Stimulated activated CD8-positive, alpha-beta memory T cell treated with anti-CD3 and anti-CD28 coated beads, Interleukin-15, amount 100 ng/mL, for 48 hours (primary cell): ENCODE data around the gene CCDC93.
"Not testable (repeated sequence)": the region's sequence is repeated elsewhere in the genome, so short reads cannot be mapped to it uniquely, and the experiment has no call there.

Experiments used
- DNase-seq, 2 donors: peaks; one replicate each; pipeline ENCODE4 v3.0.0-alpha.2; 2020; ENCODE audit warnings: low read depth in 2 of 2

Gene CCDC93

GRCh38 chr2:118045286-118045685, 31.4 kb upstream of the CCDC93 start:
- no peak for DNase-seq

DNA sequence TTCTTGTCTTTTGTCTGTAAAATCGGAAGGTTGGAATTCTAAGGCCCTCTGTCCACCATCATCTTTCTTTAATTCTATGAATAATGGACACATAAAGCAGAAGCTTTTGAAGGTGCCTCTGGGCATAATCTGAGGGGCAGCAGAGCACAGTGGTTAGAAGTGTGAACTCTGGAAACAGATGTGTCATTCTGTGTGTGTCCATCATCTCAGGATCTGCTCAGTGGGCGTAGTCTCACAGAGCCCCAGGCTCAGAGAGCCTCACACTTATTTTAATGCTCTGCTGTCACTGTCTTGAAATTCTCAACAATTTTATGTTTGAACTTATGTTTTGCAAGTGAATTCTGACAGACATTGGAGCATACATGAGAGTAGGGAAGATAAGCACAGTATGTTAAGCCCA, 31.0 kb upstream of the CCDC93 start:
- no peak for DNase-seq

- no peak for DNase-seq
These were observed 30.3 kb upstream of the CCDC93 start for GRCh38 chr2:118044103-118044716.

DNA sequence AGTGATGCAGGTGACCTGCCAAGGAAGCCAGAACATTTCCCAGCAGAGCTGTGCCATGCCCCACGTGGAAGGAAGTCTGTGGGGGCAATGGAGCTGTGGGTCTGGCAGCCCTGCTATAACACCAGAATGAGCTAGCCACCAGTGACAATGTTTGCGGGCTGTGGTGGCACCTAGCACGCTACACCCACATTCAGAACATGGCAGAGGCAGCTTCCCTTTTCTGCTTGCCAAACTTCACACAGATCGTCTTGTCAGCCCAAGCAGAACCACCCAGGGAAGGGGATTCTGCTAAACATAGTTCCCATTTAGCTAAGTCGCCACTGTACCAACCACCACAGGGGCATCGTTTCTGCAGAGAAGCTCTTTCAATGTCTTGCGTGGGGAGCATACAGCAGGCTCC, 27.0 kb upstream of the CCDC93 start:
- no peak for DNase-seq

- no peak for DNase-seq
These were observed 18.5 kb upstream of the CCDC93 start for GRCh38 chr2:118032169-118033013.

DNA sequence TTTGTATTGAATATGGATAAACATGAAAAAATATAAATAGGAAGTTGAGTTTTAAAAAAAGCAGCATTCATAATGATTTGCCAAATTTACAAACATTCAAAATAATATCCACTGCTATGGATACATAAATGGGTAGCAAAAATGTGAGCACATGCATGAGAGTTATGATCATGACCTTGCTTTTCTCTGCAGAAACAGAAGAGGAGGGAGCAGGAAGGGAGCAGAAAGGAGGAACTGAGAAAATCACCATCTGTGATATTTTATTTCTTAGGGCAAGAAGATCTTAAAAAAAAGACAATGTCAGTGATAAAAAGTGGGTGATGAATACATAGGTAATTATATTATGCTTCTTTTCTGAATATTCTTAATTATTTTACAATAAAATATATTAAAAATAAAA, 17.7 kb upstream of the CCDC93 start:
- no peak for DNase-seq

GRCh38 chr2:118029025-118029424, 15.2 kb upstream of the CCDC93 start:
- no peak for DNase-seq

GRCh38 chr2:118021356-118021755, 7.5 kb upstream of the CCDC93 start:
- DNase-seq: no peak

- no peak for DNase-seq
These were observed 6.0 kb upstream of the CCDC93 start for GRCh38 chr2:118019821-118020220.

DNA sequence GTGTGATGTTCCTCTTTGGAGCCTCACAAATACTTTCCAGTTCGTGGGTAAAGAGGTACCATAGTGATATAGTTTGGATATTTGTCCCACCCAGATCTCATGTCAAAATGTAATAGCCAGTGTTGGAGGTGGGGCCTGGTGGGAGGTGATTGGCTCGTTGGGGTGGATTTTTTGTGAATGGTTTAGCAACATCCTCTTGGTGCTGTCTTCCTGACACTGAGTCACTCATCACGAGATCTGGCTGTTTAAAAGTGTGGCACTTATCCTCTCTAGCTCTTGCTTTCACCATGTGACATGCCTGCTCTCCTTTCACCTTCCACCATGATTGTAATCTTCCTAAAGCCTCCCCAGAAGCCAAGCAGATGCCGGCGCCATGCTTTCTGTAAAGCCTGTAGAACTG, 3.0 kb upstream of the CCDC93 start:
- DNase-seq: no peak

DNA sequence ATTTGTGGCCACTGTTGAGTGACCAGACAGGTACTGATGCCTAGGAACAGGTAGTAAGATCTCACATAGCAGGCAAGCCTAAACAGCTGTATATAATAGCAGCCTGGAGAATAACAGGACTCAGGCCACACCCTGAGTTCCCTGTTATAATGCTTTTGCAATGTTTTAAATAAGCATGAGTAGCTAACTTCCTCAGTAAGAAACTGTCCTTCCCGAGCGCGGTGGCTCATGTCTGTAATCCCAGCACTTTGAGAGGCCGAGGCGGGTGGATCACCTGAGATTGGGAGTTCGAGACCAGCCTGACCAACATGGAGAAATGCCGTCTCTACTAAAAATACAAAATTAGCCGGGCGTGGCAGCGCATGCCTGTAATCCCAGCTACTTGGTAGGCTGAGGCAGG, 1.9 kb upstream of the CCDC93 start:
- not testable (repeated sequence) for DNase-seq

GRCh38 chr2:118014492-118014824, 588 bp upstream of the CCDC93 start:
- no peak for DNase-seq

GRCh38 chr2:118013221-118013723, 598 bp downstream of the CCDC93 start:
- DNase-seq: no peak

GRCh38 chr2:118012778-118013177, 1.1 kb downstream of the CCDC93 start:
- DNase-seq: no peak

DNA sequence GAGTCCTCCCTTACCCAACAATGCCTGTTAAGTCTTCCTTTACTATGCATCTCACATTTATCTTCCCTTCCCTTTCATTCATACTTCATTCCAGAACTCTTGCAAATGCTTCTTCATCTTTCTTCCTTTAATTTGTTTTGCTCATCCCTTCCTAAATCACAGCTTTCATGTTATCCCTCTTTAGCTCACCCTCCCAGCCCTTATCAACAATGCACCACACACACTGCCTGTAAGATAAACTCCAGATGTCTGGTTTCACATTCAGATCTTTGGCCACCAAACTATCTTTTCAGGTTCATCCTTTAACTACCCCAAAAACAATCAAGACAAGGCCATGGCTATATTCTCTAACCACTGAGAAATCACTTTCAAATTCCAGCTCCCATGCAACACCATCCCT, 3.4 kb downstream of the CCDC93 start:
- no peak for DNase-seq

DNA sequence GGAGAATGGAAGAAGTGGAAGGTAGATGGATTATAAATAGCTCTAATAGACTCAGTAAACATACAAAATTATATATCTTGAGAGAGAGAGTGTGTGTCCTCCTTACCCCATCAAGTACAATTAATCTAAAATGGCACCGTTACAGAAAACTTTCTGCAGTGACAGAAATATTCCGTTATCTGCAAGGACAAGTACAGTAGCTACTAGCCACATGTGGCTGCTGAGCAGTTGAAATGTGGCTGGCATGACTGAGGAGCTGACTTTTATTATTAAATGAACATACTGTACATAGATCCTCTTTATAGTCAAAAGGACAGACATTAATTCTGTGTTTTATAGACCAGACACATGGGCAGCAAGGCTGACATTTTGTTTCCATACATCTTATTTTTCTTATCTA, 7.0 kb downstream of the CCDC93 start:
- DNase-seq: no peak

- DNase-seq: no peak
These were observed 7.5 kb downstream of the CCDC93 start for GRCh38 chr2:118006326-118006725.

- DNase-seq: no peak
These were observed 10.5 kb downstream of the CCDC93 start for GRCh38 chr2:118003396-118003824.

DNA sequence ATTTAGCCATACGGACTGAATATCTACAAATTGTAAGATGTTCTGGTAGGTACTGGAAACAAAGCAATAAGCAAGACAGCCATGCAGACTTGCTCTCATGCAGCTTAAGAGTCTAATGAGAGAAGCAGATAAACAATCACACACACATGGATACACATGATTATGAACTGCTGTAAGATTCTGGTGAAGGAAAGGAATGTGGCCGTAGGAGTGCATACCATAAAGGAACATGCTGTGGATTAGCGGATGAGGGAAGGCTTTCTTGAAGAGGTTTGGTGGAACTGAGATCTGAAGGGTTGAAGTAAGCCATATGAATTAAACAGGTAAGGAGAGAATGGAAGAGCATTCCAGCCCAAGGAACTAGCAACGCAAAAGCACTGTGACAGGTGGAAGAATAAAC, 13.8 kb downstream of the CCDC93 start:
- DNase-seq: no peak

DNA sequence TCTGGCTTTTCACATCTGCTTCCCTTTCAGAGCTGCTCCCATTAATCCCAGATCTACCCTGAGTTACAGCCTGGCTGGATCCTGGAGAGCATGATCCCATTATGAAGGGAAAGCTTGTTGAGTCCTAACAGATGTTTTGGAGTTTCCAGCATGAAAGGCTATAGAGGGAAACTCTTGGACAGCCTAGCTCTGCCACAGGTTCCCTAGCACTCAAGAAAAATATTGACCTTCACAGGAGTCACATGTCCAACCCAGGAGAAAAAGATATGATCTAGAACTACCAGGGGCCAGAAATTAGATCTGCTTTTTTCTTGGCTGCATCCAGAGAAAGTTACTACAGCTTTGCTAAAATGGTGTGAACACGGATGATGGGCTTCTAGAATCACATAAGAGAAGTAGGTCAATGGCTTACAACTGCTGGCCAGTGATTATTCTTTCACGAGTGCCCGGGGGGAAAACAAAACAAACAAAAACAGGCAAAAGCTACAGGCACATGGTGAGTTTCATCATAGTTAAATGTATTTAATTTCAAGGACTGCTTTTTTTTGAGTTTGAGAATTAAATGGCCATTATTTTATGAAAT, 15.9 kb downstream of the CCDC93 start:
- no peak for DNase-seq

GRCh38 chr2:117996525-117996924, 17.3 kb downstream of the CCDC93 start:
- DNase-seq: no peak

DNA sequence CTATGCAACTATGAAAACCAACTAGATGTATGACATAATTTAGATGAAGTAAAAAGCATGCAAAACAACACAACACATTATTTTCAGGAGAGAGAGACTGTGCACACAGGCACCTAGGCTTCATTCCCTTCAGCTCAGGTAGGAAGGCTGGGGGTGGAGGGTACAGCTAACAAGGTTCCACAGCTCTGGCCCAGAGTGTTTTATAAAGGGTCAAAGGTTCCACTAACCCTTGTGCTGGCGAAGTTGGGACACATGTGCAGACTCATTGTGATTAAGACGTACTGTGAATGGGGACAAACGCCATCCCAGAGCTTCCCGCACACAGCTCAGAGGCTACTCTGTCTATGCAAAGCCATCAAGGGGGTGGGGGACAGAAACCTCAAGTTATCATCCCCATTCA, 19.1 kb downstream of the CCDC93 start:
- DNase-seq: no peak

- no peak for DNase-seq
These were observed 23.9 kb downstream of the CCDC93 start for GRCh38 chr2:117989854-117990438.
